LNCaP clone FGC (cell line): Measurements from ENCODE around the gene ATOH8.

Experiments
- DNase-seq: peaks from one replicate; pipeline ENCODE4 v3.0.0-alpha.2; 2011; ENCODE audit warnings: low read depth
- H3K4me3 ChIP-seq: 2 replicates; pipeline ENCODE4 v1.5.1; 2011; ENCODE audit warnings: mild to moderate bottlenecking, low read depth, low read length, control low read depth
- TF ChIP-seq, protein P1 (sequence below): IDR thresholded peaks from 2 replicates; pipeline ENCODE4 v1.5.1; 2012; ENCODE audit warnings: mild to moderate bottlenecking; ENCODE audit not compliant: control insufficient read depth, insufficient read depth; ENCODE audit errors: extremely low read depth

ATOH8 gene

DNA sequence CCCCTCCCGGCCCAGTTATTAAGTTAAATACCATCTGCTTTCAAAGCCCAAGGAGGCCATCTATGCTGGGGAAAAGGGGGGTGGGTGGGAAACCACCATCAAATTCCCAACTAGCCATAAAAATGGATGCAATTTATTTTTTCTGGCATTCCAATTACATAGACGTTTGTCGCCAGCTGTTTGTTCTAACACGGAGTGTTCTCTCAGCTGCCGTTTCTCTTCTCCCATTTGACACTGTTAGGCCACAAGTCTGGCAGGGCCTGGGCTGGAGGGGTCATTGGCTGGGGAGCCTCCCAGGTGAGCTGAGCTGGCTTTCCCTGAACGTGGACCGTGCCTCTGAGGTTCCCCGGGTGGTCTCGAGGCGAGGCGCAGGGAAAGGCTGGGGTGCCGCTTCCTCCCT, 16.6 kb downstream of the ATOH8 start:
- no peak for DNase-seq
- no peak overlapping the region for H3K4me3 ChIP-seq
- TF ChIP-seq, protein P1, sequence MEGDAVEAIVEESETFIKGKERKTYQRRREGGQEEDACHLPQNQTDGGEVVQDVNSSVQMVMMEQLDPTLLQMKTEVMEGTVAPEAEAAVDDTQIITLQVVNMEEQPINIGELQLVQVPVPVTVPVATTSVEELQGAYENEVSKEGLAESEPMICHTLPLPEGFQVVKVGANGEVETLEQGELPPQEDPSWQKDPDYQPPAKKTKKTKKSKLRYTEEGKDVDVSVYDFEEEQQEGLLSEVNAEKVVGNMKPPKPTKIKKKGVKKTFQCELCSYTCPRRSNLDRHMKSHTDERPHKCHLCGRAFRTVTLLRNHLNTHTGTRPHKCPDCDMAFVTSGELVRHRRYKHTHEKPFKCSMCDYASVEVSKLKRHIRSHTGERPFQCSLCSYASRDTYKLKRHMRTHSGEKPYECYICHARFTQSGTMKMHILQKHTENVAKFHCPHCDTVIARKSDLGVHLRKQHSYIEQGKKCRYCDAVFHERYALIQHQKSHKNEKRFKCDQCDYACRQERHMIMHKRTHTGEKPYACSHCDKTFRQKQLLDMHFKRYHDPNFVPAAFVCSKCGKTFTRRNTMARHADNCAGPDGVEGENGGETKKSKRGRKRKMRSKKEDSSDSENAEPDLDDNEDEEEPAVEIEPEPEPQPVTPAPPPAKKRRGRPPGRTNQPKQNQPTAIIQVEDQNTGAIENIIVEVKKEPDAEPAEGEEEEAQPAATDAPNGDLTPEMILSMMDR, result no peak

DNA sequence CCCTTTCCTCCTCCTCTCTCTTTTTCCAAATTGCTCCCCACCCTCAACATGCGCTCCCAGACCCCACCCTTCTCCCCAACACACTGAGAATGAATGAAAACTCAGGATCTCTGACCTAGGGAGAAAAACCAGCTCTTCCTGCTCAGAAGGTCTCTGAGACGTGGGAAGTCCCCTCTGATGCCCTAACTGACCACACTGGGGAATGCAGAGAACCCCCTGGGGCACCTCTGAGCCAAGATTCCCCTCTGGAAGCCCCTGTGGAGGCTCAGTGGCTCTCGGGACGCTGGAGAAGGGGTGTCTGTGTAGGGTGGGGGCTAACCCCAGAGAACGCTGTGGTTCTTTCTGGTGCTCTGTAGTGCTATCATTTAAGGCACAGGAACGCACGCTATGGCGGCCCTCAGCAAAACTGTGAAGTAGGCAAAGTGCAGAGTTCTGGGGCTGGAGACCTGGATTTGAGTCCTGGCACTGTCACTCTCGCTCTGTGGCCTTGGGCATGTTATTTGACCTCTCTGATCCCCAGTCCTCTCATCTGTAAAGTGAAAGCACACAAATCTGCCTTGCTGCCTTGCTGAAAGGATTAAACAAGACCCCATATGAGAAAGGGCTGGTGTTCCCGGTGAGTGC, 17.1 kb downstream of the ATOH8 start:
- no peak for DNase-seq
- H3K4me3 ChIP-seq, result no peak overlapping the region
- TF ChIP-seq, protein P1, result no peak

DNA sequence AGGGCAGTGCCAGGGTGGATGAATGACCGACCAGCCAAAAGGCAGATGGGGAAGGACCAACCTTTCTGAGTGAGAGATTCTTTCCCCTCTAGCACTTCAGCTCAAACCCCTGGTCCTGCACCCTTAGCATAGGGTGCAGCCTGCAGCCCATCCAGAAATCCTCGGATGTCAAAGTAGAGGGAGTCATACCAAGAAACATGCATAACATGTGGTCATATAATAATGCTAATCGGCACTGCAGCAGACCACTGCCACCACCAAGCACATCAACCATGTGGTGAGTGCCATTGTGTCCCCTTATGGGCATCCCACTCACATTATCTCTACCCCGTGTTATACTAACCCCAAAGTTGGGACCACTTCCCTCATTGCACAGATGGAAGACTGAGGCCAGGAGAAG, 17.7 kb downstream of the ATOH8 start:
- no peak for DNase-seq
- H3K4me3 ChIP-seq, result no peak overlapping the region

DNA sequence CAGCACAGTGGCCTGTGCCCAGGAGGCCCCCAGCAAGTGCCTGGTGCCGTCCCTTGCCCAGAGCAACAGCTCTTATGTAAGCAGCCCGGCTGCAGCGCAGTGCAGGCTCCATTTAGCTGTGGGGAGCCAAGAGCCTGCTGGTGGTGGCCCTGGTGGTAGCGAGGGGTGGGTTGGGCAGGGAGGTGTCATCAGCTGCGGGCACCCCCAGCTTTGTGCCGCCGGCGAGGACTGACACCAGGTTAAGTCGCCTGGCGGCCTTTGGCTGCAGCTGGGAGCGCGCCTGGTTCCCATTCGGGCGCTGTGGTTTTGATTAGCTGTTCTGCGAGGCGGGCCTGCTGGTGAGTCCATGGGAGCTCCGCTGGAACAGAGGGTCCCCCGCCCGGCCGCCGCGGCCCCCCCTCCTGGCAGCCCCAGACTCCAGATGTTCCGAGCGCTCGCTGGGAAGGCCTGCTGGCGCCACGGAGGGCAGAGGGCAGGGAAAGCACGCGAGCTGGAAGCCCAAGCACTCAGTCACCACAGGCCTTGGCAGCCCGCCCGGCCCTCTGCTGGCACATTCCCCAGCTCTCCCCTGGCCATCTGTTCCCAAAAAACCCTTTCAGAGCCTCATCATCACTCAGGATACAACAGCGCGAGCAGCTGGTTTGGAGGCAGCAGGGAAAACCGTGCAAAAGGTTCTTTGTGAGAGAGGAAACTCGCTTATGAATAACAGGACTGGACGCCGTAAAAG, 18.4 kb downstream of the ATOH8 start:
- DNase-seq, result peak; percentile 62
- TF ChIP-seq, protein P1, result peak; percentile 23; the same call in 1 of the 2 replicates
- H3K4me3 ChIP-seq, result no peak overlapping the region

More for the DNA sequence above, 17.7 kb downstream of the ATOH8 start:
- TF ChIP-seq, protein P1, result no peak

DNA sequence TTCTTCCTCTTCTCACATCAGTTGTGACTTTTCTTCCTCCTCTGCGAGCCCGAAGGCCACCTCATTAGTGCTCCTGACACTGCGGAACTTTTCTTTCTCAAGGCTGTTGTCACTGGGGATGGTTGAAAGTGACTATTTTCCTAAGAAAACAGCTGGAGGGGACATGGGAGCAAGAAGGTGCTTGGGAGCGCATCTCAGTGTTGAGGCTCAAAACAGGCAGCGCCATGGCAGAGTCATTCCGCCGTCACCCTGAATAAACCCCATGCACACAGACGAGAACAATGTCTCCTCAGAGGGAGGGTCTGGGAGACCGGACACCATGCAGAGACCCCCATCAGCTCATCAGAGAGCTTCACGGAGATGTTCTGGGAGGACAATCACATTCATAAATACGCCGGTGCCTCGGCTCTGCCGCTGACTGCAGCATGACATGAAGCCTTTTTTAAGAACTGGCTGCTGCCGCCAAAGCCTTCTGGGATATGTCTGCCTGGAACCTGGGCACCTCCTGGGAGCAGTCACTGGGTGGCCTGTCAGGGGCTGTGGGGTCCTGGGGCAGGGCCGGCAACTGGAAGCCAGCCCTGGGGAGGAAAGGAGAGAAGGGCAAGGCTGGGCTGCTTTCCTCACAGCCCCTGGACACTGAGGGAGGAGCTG, 19.2 kb downstream of the ATOH8 start:
- no peak overlapping the region for H3K4me3 ChIP-seq
- no peak for DNase-seq
- TF ChIP-seq, protein P1, result no peak

DNA sequence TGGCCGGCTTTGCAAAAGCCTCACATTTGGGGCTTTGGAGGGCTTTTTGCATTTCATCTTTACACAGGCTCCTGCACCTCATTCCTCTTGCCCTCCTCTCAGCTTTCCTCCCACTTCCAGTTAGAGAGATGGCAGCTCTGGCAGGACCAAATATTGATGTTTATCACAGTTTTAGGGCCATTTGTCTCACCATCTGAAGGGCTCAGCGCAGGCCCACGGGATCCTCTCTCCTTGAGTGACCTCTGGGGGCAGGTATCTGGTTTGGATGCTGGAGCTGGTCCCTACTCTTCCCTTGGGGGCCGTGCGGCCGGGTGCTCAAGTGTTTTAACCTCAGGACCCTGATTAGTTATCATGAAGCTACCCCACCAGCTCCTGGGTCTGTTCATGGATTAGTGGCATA, 19.9 kb downstream of the ATOH8 start:
- DNase-seq, result no peak
- H3K4me3 ChIP-seq, result no peak overlapping the region
- TF ChIP-seq, protein P1, result no peak
